ENCODE data around the gene SCRN2. TPM values are rescaled to one million over a fixed set of nuclear protein-coding genes. Genes with fewer than 3 reads are reported as not detected.

The SCRN2 gene
- total and polyA plus RNA-seq, 2 of the 13 experiments (the other 11 are each of a cell fraction or from before 2014, with no cell fraction given): 21.7 to 29.5 TPM

GRCh38 chr17:47840742-47841487, at the start of gene SCRN2 (continued):
- TF ChIP-seq FOXP1 (IDR thresholded peaks at IDR 0.05) (no peak), FOXP1 (CRISPR knock-in tag; IDR thresholded peaks at IDR 0.05) (no peak), ZNF776 (CRISPR knock-in tag; IDR thresholded peaks at IDR 0.05) (peak; percentile 84; the same call in 1 of the 2 replicates), SP1 (IDR thresholded peaks at IDR 0.05) (no peak), SP1 (CRISPR knock-in tag; IDR thresholded peaks at IDR 0.05) (peak; percentile 39; the same call in 1 of the 2 replicates), MEF2D (CRISPR knock-in tag; IDR thresholded peaks at IDR 0.05) (peak; percentile 75; the same call in 1 of the 2 replicates), SMYD3 (CRISPR knock-in tag; IDR thresholded peaks at IDR 0.05) (0 out of 2 replicates have a peak, but pooled peaks have one; percentile 73), ZNF768 (CRISPR knock-in tag; IDR thresholded peaks at IDR 0.05) (peak; percentile 36; the same call in 1 of the 2 replicates), ZNF296 (CRISPR knock-in tag; conservative IDR thresholded peaks at IDR 0.05) (0 out of 2 replicates have a peak, but pooled peaks have one; percentile 19), ZNF619 (CRISPR knock-in tag; IDR thresholded peaks at IDR 0.05) (no peak; the same call in 1 of the 2 replicates), ZNF460 (CRISPR knock-in tag; IDR thresholded peaks at IDR 0.05; ENCODE audit: borderline replicate concordance) (peak; percentile 60; the same call in 1 of the 2 replicates), ZNF766 (CRISPR knock-in tag; IDR thresholded peaks at IDR 0.05; ENCODE audit: borderline replicate concordance) (peak; percentile 85; the same call in 1 of the 2 replicates), YY1 (IDR thresholded peaks at IDR 0.05; ENCODE audit: insufficient read depth, insufficient replicate concordance, low read depth, low read length) (peak; percentile 78), ZNF281 (CRISPR knock-in tag; IDR thresholded peaks at IDR 0.05; ENCODE audit: borderline replicate concordance) (0 out of 2 replicates have a peak, but pooled peaks have one; percentile 34), ZNF784 (CRISPR knock-in tag; IDR thresholded peaks at IDR 0.05; ENCODE audit: borderline replicate concordance) (peak; percentile 82; the same call in 1 of the 2 replicates), ADNP (CRISPR knock-in tag; IDR thresholded peaks at IDR 0.05) (peak; percentile 23; the same call in 1 of the 2 replicates), MZF1 (CRISPR knock-in tag; IDR thresholded peaks at IDR 0.05; ENCODE audit: borderline replicate concordance) (peak; percentile 53; the same call in 1 of the 2 replicates), YEATS2 (CRISPR knock-in tag; IDR thresholded peaks at IDR 0.05; ENCODE audit: borderline replicate concordance) (peak; percentile 76; the same call in 1 of the 2 replicates), ZNF17 (CRISPR knock-in tag; IDR thresholded peaks at IDR 0.05) (no peak), HOXD1 (CRISPR knock-in tag; IDR thresholded peaks at IDR 0.05) (peak; percentile 26), KLF15 (CRISPR knock-in tag; IDR thresholded peaks at IDR 0.05; ENCODE audit: borderline replicate concordance) (peak; percentile 27; the same call in 1 of the 2 replicates)
- TF ChIP-seq, protein P1, sequence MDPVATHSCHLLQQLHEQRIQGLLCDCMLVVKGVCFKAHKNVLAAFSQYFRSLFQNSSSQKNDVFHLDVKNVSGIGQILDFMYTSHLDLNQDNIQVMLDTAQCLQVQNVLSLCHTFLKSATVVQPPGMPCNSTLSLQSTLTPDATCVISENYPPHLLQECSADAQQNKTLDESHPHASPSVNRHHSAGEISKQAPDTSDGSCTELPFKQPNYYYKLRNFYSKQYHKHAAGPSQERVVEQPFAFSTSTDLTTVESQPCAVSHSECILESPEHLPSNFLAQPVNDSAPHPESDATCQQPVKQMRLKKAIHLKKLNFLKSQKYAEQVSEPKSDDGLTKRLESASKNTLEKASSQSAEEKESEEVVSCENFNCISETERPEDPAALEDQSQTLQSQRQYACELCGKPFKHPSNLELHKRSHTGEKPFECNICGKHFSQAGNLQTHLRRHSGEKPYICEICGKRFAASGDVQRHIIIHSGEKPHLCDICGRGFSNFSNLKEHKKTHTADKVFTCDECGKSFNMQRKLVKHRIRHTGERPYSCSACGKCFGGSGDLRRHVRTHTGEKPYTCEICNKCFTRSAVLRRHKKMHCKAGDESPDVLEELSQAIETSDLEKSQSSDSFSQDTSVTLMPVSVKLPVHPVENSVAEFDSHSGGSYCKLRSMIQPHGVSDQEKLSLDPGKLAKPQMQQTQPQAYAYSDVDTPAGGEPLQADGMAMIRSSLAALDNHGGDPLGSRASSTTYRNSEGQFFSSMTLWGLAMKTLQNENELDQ (CRISPR knock-in tag; IDR thresholded peaks at IDR 0.05; ENCODE audit: borderline replicate concordance): no peak
- TF ChIP-seq, protein P2, sequence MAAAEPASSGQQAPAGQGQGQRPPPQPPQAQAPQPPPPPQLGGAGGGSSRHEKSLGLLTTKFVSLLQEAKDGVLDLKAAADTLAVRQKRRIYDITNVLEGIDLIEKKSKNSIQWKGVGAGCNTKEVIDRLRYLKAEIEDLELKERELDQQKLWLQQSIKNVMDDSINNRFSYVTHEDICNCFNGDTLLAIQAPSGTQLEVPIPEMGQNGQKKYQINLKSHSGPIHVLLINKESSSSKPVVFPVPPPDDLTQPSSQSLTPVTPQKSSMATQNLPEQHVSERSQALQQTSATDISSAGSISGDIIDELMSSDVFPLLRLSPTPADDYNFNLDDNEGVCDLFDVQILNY (CRISPR knock-in tag; conservative IDR thresholded peaks at IDR 0.05): peak; percentile 17; the same call in 1 of the 2 replicates

All from HepG2 (cell line).